DMS79 (cell line): ENCODE measurements around the gene AEN.

ENCODE experiments used
- DNase-seq: peaks from one replicate; lab custom pipeline; 2025; lab: John Stamatoyannopoulos, UW

Gene AEN

GRCh38 chr15:88674661-88675060, 53.5 kb downstream of the AEN start:
- DNase-seq, result no peak

GRCh38 chr15:88678755-88679154, 57.6 kb downstream of the AEN start:
- no peak for DNase-seq

DNA sequence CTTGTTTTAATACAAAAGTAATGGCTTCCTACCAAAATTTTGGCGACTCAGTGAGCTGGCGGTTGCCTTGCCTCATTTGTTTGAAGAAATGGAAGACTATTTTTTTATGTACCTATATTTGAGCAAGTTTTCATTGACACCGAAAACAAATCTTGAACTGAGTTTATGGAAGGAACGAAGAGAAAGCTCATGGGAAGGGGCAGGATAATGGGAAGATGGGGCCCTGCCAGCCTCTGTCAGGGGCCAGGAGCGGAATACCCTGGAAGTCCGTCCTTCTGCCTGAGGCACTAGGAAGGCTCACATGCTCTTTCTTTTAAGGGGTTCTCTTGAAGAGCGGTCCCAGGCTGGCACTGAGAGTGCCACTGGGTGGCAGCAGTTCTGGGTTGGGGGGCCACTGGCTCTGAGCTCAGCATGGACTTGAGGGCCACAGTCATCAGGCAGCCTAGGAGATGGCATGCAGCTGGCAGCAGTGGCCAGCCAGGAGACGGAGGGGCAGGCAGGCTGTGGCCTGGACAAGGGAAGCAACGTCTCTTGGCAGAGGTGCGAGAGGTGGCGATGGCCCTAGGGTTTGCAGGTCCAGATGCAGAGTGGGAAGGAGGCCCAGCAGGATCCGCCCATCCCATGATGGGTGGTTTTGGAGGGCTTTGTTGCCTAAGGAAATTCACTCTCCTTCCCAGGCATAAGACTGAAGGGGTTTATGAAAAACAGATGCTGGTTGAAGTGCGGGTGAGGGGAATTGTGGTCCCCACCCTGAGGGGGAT, 59.3 kb downstream of the AEN start:
- no peak for DNase-seq

DNA sequence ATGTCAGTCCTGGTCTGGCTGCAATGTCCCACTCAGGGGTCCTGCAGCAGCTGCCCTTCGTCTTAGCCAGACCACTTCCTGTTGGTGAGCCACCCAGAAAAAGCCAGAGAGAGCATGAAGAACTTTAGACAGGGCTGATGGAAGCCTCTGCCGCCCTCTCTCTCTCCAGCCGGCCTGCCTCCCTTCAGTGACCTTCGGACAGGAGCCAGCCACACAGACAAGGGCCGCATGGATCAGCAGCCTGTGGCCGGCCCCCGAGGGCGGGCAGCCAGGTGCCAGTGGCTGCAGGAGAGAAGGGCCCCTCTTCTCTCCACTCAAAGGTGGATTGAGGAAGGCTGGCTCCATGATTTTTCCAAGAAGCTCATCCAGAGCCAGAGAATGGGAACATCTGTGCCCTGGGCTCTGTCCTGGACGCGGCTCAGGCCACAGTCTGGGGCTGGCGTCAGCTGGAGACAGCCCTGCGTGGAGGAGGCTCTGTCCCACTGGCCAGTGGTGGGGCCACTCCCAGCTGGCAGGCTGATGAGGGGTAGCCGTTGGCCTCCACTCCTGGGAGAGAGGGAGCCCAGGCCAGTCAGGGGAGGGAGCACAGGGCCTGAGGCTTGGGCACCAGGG, 60.6 kb downstream of the AEN start:
- DNase-seq, result no peak
